Peyer's patch (tissue), 4 donors: Measurements from ENCODE around the gene BARD1.

ENCODE experiments used
- POLR2A ChIP-seq, 2 donors: fragments of 450-650 bp; IDR thresholded peaks; one replicate each; pipeline ENCODE4 v1.5.1; 2017; ENCODE audit warnings: antibody characterized with exemption in 2 of 2, mild to moderate bottlenecking in 2 of 2, moderate library complexity in 2 of 2
- TF ChIP-seq, protein P1 (sequence below), 6 experiments: fragments of 450-650 bp in 4 of 6; fragments of 200-600 bp in 2 of 6; sonication (generic) in 1 of 6; IDR thresholded peaks; one replicate each; pipeline ENCODE4 v1.5.1; 2017 to 2019; ENCODE audit warnings: antibody characterized with exemption in 6 of 6, mild to moderate bottlenecking in 3 of 6, moderate library complexity in 1 of 6

- TF ChIP-seq POLR2A (IDR thresholded peaks at IDR 0.05), result no peak
- TF ChIP-seq, protein P1, sequence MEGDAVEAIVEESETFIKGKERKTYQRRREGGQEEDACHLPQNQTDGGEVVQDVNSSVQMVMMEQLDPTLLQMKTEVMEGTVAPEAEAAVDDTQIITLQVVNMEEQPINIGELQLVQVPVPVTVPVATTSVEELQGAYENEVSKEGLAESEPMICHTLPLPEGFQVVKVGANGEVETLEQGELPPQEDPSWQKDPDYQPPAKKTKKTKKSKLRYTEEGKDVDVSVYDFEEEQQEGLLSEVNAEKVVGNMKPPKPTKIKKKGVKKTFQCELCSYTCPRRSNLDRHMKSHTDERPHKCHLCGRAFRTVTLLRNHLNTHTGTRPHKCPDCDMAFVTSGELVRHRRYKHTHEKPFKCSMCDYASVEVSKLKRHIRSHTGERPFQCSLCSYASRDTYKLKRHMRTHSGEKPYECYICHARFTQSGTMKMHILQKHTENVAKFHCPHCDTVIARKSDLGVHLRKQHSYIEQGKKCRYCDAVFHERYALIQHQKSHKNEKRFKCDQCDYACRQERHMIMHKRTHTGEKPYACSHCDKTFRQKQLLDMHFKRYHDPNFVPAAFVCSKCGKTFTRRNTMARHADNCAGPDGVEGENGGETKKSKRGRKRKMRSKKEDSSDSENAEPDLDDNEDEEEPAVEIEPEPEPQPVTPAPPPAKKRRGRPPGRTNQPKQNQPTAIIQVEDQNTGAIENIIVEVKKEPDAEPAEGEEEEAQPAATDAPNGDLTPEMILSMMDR (IDR thresholded peaks at IDR 0.05), result no peak
Measured at GRCh38 chr2:214837466-214837865, 28.0 kb upstream of the BARD1 start.
